ENCODE measurements around the gene COMMD6. TPM values are rescaled to one million over a fixed set of nuclear protein-coding genes. Genes with fewer than 3 reads are reported as not detected.

Gene COMMD6
- total RNA-seq, 2 donors from 2014 or later = 6.3 to 286 TPM

- WGBS, 2 donors = 76 to 85% methylated on average over 3 of the region's 3 CpGs
- no peaks in the 10 kb centered on the region for H3K27me3 ChIP-seq
- no peaks in the 10 kb centered on the region for H3K9me3 ChIP-seq
- no peaks in the 10 kb centered on the region for H3K36me3 ChIP-seq (replicated peaks in 1 of 2; ENCODE audit: insufficient read depth in 1 of 2, low read depth in 2 of 2)
- DNase-seq = no peak
- no peak for ATAC-seq
- intact Hi-C loops (cut with DNase I) = no loop called here
- no peaks in the 10 kb centered on the region for H3K4me1 ChIP-seq
- no peak for TF ChIP-seq POLR2A (IDR thresholded peaks at IDR 0.05)
- TF ChIP-seq, protein P1, sequence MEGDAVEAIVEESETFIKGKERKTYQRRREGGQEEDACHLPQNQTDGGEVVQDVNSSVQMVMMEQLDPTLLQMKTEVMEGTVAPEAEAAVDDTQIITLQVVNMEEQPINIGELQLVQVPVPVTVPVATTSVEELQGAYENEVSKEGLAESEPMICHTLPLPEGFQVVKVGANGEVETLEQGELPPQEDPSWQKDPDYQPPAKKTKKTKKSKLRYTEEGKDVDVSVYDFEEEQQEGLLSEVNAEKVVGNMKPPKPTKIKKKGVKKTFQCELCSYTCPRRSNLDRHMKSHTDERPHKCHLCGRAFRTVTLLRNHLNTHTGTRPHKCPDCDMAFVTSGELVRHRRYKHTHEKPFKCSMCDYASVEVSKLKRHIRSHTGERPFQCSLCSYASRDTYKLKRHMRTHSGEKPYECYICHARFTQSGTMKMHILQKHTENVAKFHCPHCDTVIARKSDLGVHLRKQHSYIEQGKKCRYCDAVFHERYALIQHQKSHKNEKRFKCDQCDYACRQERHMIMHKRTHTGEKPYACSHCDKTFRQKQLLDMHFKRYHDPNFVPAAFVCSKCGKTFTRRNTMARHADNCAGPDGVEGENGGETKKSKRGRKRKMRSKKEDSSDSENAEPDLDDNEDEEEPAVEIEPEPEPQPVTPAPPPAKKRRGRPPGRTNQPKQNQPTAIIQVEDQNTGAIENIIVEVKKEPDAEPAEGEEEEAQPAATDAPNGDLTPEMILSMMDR (IDR thresholded peaks at IDR 0.05) = no peak
- H3K4me3 ChIP-seq = no peak overlapping the region
- no peak overlapping the region for H3K27ac ChIP-seq
These were observed 23.3 kb downstream of the COMMD6 start for GRCh38 chr13:75514080-75514995.

GRCh38 chr13:75513271-75513670, 24.4 kb downstream of the COMMD6 start:
- intact Hi-C loops (cut with DNase I) = no loop called here
- Histone ChIP-seq H3K36me3 (replicated peaks in 1 of 2; ENCODE audit: insufficient read depth in 1 of 2, low read depth in 2 of 2) (no peaks in the 10 kb centered on the region), H3K27ac (no peak overlapping the region), H3K27me3 (no peaks in the 10 kb centered on the region), H3K9me3 (no peaks in the 10 kb centered on the region), H3K4me1 (no peaks in the 10 kb centered on the region), H3K4me3 (no peak overlapping the region)
- WGBS, 2 donors = 86 to 89% methylated on average over 5 of the region's 5 CpGs
- ATAC-seq (no peak), DNase-seq (no peak)
- TF ChIP-seq POLR2A (IDR thresholded peaks at IDR 0.05) = no peak
- TF ChIP-seq, protein P1 (IDR thresholded peaks at IDR 0.05) = no peak

DNA sequence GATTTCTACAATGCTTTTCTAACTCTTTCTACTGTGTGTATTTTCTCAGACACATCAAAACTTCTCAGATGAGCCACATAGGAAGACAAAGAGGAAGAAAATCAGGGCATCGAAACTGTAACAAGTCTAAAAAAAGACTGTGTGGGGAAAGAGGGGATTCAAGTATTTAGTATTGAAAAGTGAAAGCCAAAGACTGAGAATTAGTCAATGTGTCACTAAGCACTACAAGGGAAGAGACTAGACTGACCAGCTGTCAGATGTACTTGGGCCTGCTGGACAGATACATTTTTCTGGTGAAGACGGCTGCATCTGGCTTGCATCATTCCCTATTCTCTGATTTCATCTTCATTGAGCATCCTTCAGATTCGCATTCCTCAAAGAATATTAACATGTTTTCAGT, 25.4 kb downstream of the COMMD6 start:
- Histone ChIP-seq H3K9me3 (no peaks in the 10 kb centered on the region), H3K4me3 (no peak overlapping the region), H3K36me3 (replicated peaks in 1 of 2; ENCODE audit: insufficient read depth in 1 of 2, low read depth in 2 of 2) (no peaks in the 10 kb centered on the region), H3K4me1 (no peaks in the 10 kb centered on the region), H3K27ac (no peak overlapping the region), H3K27me3 (no peaks in the 10 kb centered on the region)
- intact Hi-C loops (cut with DNase I) = no loop called here
- no peak for TF ChIP-seq POLR2A (IDR thresholded peaks at IDR 0.05)
- TF ChIP-seq, protein P1 (IDR thresholded peaks at IDR 0.05) = no peak
- no peak for ATAC-seq
- no peak for DNase-seq
- WGBS, 2 donors = 76 to 81% methylated on average over 3 of the region's 3 CpGs

- no peak for TF ChIP-seq POLR2A (IDR thresholded peaks at IDR 0.05)
- TF ChIP-seq, protein P1 (IDR thresholded peaks at IDR 0.05) = no peak
- Histone ChIP-seq H3K27ac (no peak overlapping the region), H3K36me3 (replicated peaks in 1 of 2; ENCODE audit: insufficient read depth in 1 of 2, low read depth in 2 of 2) (no peaks in the 10 kb centered on the region), H3K4me1 (no peaks in the 10 kb centered on the region), H3K4me3 (no peak overlapping the region), H3K9me3 (no peaks in the 10 kb centered on the region), H3K27me3 (no peaks in the 10 kb centered on the region)
- no peak for DNase-seq
- 83 to 92% methylated on average over 3 of the region's 3 CpGs for WGBS, 2 donors
- ATAC-seq = no peak
- intact Hi-C loops (cut with DNase I) = no loop called here
These were observed 26.5 kb downstream of the COMMD6 start for GRCh38 chr13:75511051-75511625.

Data from body of pancreas (tissue), 4 donors.